ENCODE results near the gene MTPN. TPM values are rescaled to one million over a fixed set of nuclear protein-coding genes. Genes with fewer than 3 reads are reported as not detected.

The MTPN gene
- total RNA-seq, 1 donor from 2014 or later = 173 TPM

DNA sequence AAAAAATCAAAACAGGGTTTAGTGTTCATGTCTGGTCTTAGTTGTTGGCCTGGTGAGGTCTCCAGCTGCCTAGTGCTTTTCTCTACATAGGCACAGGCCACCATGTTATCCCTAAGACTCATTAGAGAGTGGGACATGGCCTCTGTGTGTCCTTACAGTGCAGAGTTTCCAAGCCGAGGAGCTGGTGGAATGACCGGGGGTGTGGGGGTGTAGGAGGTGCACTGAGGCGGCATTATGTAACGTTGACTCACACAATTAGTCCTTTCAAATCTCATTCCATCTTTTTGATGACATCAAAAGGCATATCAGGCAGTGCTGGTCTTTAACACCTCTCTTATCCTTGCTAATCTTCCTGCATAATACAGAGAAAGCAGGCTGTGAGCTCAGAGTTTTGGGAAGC lies 71.3 kb downstream of the MTPN start:
- Mint-ChIP-seq H3K4me3 (ENCODE audit: unreplicated experiment) (no peak overlapping the region), H3K27ac (ENCODE audit: unreplicated experiment) (no peak overlapping the region), H3K27me3 (ENCODE audit: low read depth, unreplicated experiment) (no peaks in the 10 kb centered on the region), H3K9me3 (ENCODE audit: unreplicated experiment) (peaks cover 4% of the 10 kb centered on the region), H3K4me1 (ENCODE audit: low read depth, unreplicated experiment) (no peaks in the 10 kb centered on the region), H3K36me3 (ENCODE audit: low read depth, unreplicated experiment) (peaks cover 2% of the 10 kb centered on the region)
- no peak for FAIRE-seq
- Histone ChIP-seq H3K9ac (ENCODE audit: low read length) (no peak overlapping the region), H3K4me2 (ENCODE audit: low read length) (no peak overlapping the region), H4K20me1 (ENCODE audit: insufficient read depth, low read length) (no peaks in the 10 kb centered on the region), H3K27me3 (ENCODE audit: insufficient read depth, low read length) (no peaks in the 10 kb centered on the region), H3K9me3 (ENCODE audit: insufficient read depth, low read depth, low read length) (no peaks in the 10 kb centered on the region), H2AFZ (ENCODE audit: low read depth, low read length) (no peak overlapping the region), H3K4me1 (ENCODE audit: insufficient read depth, low read length) (no peaks in the 10 kb centered on the region), H3K79me2 (ENCODE audit: insufficient read depth, low read length) (no peaks in the 10 kb centered on the region), H3K27ac (ENCODE audit: low read depth, low read length) (no peak overlapping the region), H3K4me3 (ENCODE audit: insufficient read depth, low read depth, low read length) (no peak overlapping the region), H3K36me3 (ENCODE audit: insufficient read depth, low read length) (no peaks in the 10 kb centered on the region)
- TF ChIP-seq, protein P1, sequence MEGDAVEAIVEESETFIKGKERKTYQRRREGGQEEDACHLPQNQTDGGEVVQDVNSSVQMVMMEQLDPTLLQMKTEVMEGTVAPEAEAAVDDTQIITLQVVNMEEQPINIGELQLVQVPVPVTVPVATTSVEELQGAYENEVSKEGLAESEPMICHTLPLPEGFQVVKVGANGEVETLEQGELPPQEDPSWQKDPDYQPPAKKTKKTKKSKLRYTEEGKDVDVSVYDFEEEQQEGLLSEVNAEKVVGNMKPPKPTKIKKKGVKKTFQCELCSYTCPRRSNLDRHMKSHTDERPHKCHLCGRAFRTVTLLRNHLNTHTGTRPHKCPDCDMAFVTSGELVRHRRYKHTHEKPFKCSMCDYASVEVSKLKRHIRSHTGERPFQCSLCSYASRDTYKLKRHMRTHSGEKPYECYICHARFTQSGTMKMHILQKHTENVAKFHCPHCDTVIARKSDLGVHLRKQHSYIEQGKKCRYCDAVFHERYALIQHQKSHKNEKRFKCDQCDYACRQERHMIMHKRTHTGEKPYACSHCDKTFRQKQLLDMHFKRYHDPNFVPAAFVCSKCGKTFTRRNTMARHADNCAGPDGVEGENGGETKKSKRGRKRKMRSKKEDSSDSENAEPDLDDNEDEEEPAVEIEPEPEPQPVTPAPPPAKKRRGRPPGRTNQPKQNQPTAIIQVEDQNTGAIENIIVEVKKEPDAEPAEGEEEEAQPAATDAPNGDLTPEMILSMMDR (IDR thresholded peaks at IDR 0.05; ENCODE audit: insufficient read depth, low read depth, low read length) = no peak
- TF ChIP-seq EZH2 (IDR thresholded peaks at IDR 0.05; ENCODE audit: insufficient read depth, low read length) = no peak
- no peak for DNase-seq (ENCODE audit: low read depth)

DNA sequence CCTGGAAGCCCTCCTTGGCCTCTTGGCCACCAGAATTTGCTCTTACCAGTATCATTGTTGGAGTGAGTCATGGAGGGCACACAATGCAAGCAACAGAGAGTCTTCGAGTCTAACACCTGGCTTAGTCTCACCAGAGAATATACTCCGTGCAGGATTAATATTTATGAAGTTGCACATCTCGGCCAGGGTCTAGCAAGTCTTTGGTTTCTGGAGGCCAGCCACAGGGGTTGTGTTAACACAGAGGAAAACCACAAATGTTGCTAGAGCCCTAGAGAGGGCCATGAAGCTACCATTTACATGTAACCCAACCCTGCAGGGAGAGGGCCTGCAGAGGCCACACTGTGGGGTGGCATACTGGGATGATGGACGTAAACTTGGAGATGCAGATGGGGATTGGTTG lies 71.8 kb downstream of the MTPN start:
- H3K27ac ChIP-seq (ENCODE audit: low read depth, low read length) = no peak overlapping the region
- H3K4me2 ChIP-seq (ENCODE audit: low read length) = no peak overlapping the region
- H3K4me1 Mint-ChIP-seq (ENCODE audit: low read depth, unreplicated experiment) = no peaks in the 10 kb centered on the region
- H3K9ac ChIP-seq (ENCODE audit: low read length) = no peak overlapping the region
- FAIRE-seq (no peak), DNase-seq (ENCODE audit: low read depth) (no peak)
- H3K27me3 Mint-ChIP-seq (ENCODE audit: low read depth, unreplicated experiment) = no peaks in the 10 kb centered on the region
- TF ChIP-seq, protein P1 (IDR thresholded peaks at IDR 0.05; ENCODE audit: insufficient read depth, low read depth, low read length) = no peak
- TF ChIP-seq EZH2 (IDR thresholded peaks at IDR 0.05; ENCODE audit: insufficient read depth, low read length) = no peak
- H3K27me3 ChIP-seq (ENCODE audit: insufficient read depth, low read length) = no peaks in the 10 kb centered on the region
- no peak overlapping the region for H2AFZ ChIP-seq (ENCODE audit: low read depth, low read length)
- H3K9me3 ChIP-seq (ENCODE audit: insufficient read depth, low read depth, low read length) = no peaks in the 10 kb centered on the region
- no peaks in the 10 kb centered on the region for H4K20me1 ChIP-seq (ENCODE audit: insufficient read depth, low read length)
- H3K9me3 Mint-ChIP-seq (ENCODE audit: unreplicated experiment) = peaks cover 4% of the 10 kb centered on the region
- H3K4me3 ChIP-seq (ENCODE audit: insufficient read depth, low read depth, low read length) = no peak overlapping the region
- H3K36me3 Mint-ChIP-seq (ENCODE audit: low read depth, unreplicated experiment) = peaks cover 2% of the 10 kb centered on the region
- H3K79me2 ChIP-seq (ENCODE audit: insufficient read depth, low read length) = no peaks in the 10 kb centered on the region
- no peak overlapping the region for H3K27ac Mint-ChIP-seq (ENCODE audit: unreplicated experiment)
- no peaks in the 10 kb centered on the region for H3K4me1 ChIP-seq (ENCODE audit: insufficient read depth, low read length)
- H3K36me3 ChIP-seq (ENCODE audit: insufficient read depth, low read length) = no peaks in the 10 kb centered on the region
- no peak overlapping the region for H3K4me3 Mint-ChIP-seq (ENCODE audit: unreplicated experiment)

DNA sequence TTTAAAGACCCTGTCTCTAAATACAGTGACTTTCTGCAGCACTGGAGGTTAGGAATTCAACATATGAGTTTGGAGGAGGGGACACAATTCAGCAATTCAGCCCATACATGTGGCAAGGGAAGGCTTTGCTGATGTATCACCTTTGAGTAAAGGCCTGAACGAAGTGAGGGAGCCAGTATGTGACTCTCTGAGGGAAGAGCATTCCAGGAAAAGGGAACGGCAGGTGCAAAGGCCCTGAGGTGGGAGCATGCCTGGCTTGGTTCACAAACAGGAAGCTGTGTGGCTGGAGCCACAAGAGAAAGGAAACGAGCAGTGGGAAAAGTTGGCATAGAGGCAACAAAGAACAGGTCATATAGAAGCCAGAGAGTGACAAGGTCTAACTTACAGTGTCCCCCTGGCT lies 72.9 kb downstream of the MTPN start:
- Mint-ChIP-seq H3K4me3 (ENCODE audit: unreplicated experiment) (no peak overlapping the region), H3K9me3 (ENCODE audit: unreplicated experiment) (peaks cover 5% of the 10 kb centered on the region), H3K36me3 (ENCODE audit: low read depth, unreplicated experiment) (peaks cover 2% of the 10 kb centered on the region), H3K4me1 (ENCODE audit: low read depth, unreplicated experiment) (no peaks in the 10 kb centered on the region), H3K27ac (ENCODE audit: unreplicated experiment) (no peak overlapping the region), H3K27me3 (ENCODE audit: low read depth, unreplicated experiment) (no peaks in the 10 kb centered on the region)
- no peaks in the 10 kb centered on the region for H3K27me3 ChIP-seq (ENCODE audit: insufficient read depth, low read length)
- H4K20me1 ChIP-seq (ENCODE audit: insufficient read depth, low read length) = no peaks in the 10 kb centered on the region
- TF ChIP-seq, protein P1 (IDR thresholded peaks at IDR 0.05; ENCODE audit: insufficient read depth, low read depth, low read length) = no peak
- TF ChIP-seq EZH2 (IDR thresholded peaks at IDR 0.05; ENCODE audit: insufficient read depth, low read length) = no peak
- H3K9ac ChIP-seq (ENCODE audit: low read length) = no peak overlapping the region
- H3K36me3 ChIP-seq (ENCODE audit: insufficient read depth, low read length) = no peaks in the 10 kb centered on the region
- no peaks in the 10 kb centered on the region for H3K4me1 ChIP-seq (ENCODE audit: insufficient read depth, low read length)
- H3K4me2 ChIP-seq (ENCODE audit: low read length) = no peak overlapping the region
- no peak overlapping the region for H3K27ac ChIP-seq (ENCODE audit: low read depth, low read length)
- no peaks in the 10 kb centered on the region for H3K79me2 ChIP-seq (ENCODE audit: insufficient read depth, low read length)
- no peak overlapping the region for H3K4me3 ChIP-seq (ENCODE audit: insufficient read depth, low read depth, low read length)
- FAIRE-seq (no peak), DNase-seq (ENCODE audit: low read depth) (no peak)
- H2AFZ ChIP-seq (ENCODE audit: low read depth, low read length) = no peak overlapping the region
- no peaks in the 10 kb centered on the region for H3K9me3 ChIP-seq (ENCODE audit: insufficient read depth, low read depth, low read length)
